ENCODE data around the gene TMED6. TPM values are rescaled to one million over a fixed set of nuclear protein-coding genes. Genes with fewer than 3 reads are reported as not detected.
"Not testable (repeated sequence)": the region's sequence is repeated elsewhere in the genome, so short reads cannot be mapped to it uniquely, and the experiment has no call there.

The TMED6 gene
- total RNA-seq, 1 experiment from 2014 or later, result 0.91 TPM

- no peaks in the 10 kb centered on the region for H3K27me3 ChIP-seq (ENCODE audit: insufficient read depth, low read length)
- no peaks in the 10 kb centered on the region for H3K9me2 ChIP-seq (ENCODE audit: insufficient read depth)
- H3K4me1 ChIP-seq (ENCODE audit: control insufficient read depth in 1 of 2, insufficient read depth in 2 of 2, low read length in 2 of 2), result no peaks in the 10 kb centered on the region
- no peak overlapping the region for H3K27ac ChIP-seq (ENCODE audit: low read depth, low read length)
- no peak overlapping the region for H2AFZ ChIP-seq (ENCODE audit: low read depth, low read length, poor library complexity, severe bottlenecking)
- POLR2A ChIA-PET, result no interaction called here
- RAD21 ChIA-PET (ENCODE audit: low non-redundant PET in 1 of 2, low total read pairs in 2 of 2, uncharacterized antibody in 2 of 2, unreplicated experiment in 2 of 2), result no interaction called here
- intact Hi-C loops (cut with micrococcal nuclease), result no loop called here
- H3K36me3 ChIP-seq (ENCODE audit: control insufficient read depth in 1 of 2, insufficient read depth in 2 of 2, low read length in 2 of 2), result peaks cover 0 to 17% of the 10 kb centered on the region in 2 experiments; a peak in 2 of 4 replicates
- H3K9ac ChIP-seq (ENCODE audit: low read length), result no peak overlapping the region
- H4K20me1 ChIP-seq (ENCODE audit: insufficient read depth), result no peaks in the 10 kb centered on the region
- no peak for ATAC-seq
- no peak for DNase-seq (ENCODE audit: low read depth, low spot score)
- no peaks in the 10 kb centered on the region for H3K9me3 ChIP-seq (ENCODE audit: control insufficient read depth in 1 of 2, insufficient read depth in 1 of 2, low read depth in 1 of 2, low read length in 2 of 2)
- CTCF ChIA-PET, result interaction anchor here (0.8 kb wide), 1 partner anchor 16 kb away, joined by 5 read pairs; no protein-coding TSS in a partner anchor
- H3K4me2 ChIP-seq (ENCODE audit: low read length), result no peak overlapping the region
- H3K4me3 ChIP-seq (replicated peaks in 1 of 2; ENCODE audit: low read depth in 1 of 2, low read length in 2 of 2), result no peak overlapping the region
- BruUV-seq (replicated peaks), result no TSS peak
- no peak for TF ChIP-seq EGR1 (IDR thresholded peaks at IDR 0.05; ENCODE audit: low read depth)
- H3K79me2 ChIP-seq (ENCODE audit: insufficient read depth, low read length), result no peaks in the 10 kb centered on the region
Observed at GRCh38 chr16:69301187-69301586, 50.4 kb downstream of the TMED6 start.

- no peaks in the 10 kb centered on the region for H3K9me2 ChIP-seq (ENCODE audit: insufficient read depth)
- ATAC-seq (no peak), DNase-seq (ENCODE audit: low read depth, low spot score) (no peak)
- no peaks in the 10 kb centered on the region for H4K20me1 ChIP-seq (ENCODE audit: insufficient read depth)
- BruUV-seq (replicated peaks), result no TSS peak
- H3K9ac ChIP-seq (ENCODE audit: low read length), result no peak overlapping the region
- ChIA-PET RAD21 (ENCODE audit: low non-redundant PET in 1 of 2, low total read pairs in 2 of 2, uncharacterized antibody in 2 of 2, unreplicated experiment in 2 of 2) (no interaction called here), POLR2A (no interaction called here), CTCF (no interaction called here)
- no peak overlapping the region for H3K4me2 ChIP-seq (ENCODE audit: low read length)
- intact Hi-C loops (cut with micrococcal nuclease), result no loop called here
- H3K9me3 ChIP-seq (ENCODE audit: control insufficient read depth in 1 of 2, insufficient read depth in 1 of 2, low read depth in 1 of 2, low read length in 2 of 2), result no peaks in the 10 kb centered on the region
- H3K4me3 ChIP-seq (replicated peaks in 1 of 2; ENCODE audit: low read depth in 1 of 2, low read length in 2 of 2), result no peak overlapping the region
- peaks cover 0 to 13% of the 10 kb centered on the region in 2 experiments; a peak in 2 of 4 replicates for H3K36me3 ChIP-seq (ENCODE audit: control insufficient read depth in 1 of 2, insufficient read depth in 2 of 2, low read length in 2 of 2)
- TF ChIP-seq FOSL1 (IDR thresholded peaks at IDR 0.05; ENCODE audit: low read depth), result no peak
- no peak overlapping the region for H2AFZ ChIP-seq (ENCODE audit: low read depth, low read length, poor library complexity, severe bottlenecking)
- H3K27ac ChIP-seq (ENCODE audit: low read depth, low read length), result no peak overlapping the region
- no peaks in the 10 kb centered on the region for H3K27me3 ChIP-seq (ENCODE audit: insufficient read depth, low read length)
- no peaks in the 10 kb centered on the region for H3K4me1 ChIP-seq (ENCODE audit: control insufficient read depth in 1 of 2, insufficient read depth in 2 of 2, low read length in 2 of 2)
- no peaks in the 10 kb centered on the region for H3K79me2 ChIP-seq (ENCODE audit: insufficient read depth, low read length)
Observed at GRCh38 chr16:69298261-69298660, 53.3 kb downstream of the TMED6 start.

- H3K36me3 ChIP-seq (ENCODE audit: control insufficient read depth in 1 of 2, insufficient read depth in 2 of 2, low read length in 2 of 2), result peaks cover 0 to 13% of the 10 kb centered on the region in 2 experiments; a peak in 2 of 4 replicates
- H4K20me1 ChIP-seq (ENCODE audit: insufficient read depth); intact Hi-C loops (cut with micrococcal nuclease); H3K27me3 ChIP-seq (ENCODE audit: insufficient read depth, low read length); H3K9ac ChIP-seq (ENCODE audit: low read length); H3K9me2 ChIP-seq (ENCODE audit: insufficient read depth); DNase-seq (ENCODE audit: low read depth, low spot score); H3K27ac ChIP-seq (ENCODE audit: low read depth, low read length); H3K4me2 ChIP-seq (ENCODE audit: low read length); ATAC-seq; RAD21 ChIA-PET (ENCODE audit: low non-redundant PET in 1 of 2, low total read pairs in 2 of 2, uncharacterized antibody in 2 of 2, unreplicated experiment in 2 of 2); H3K4me3 ChIP-seq (replicated peaks in 1 of 2; ENCODE audit: low read depth in 1 of 2, low read length in 2 of 2); H2AFZ ChIP-seq (ENCODE audit: low read depth, low read length, poor library complexity, severe bottlenecking); H3K9me3 ChIP-seq (ENCODE audit: control insufficient read depth in 1 of 2, insufficient read depth in 1 of 2, low read depth in 1 of 2, low read length in 2 of 2); H3K4me1 ChIP-seq (ENCODE audit: control insufficient read depth in 1 of 2, insufficient read depth in 2 of 2, low read length in 2 of 2); BruUV-seq (replicated peaks); POLR2A ChIA-PET; H3K79me2 ChIP-seq (ENCODE audit: insufficient read depth, low read length): not testable (repeated sequence)
- CTCF ChIA-PET, result interaction anchor here (0.6 kb wide), 1 partner anchor 135 kb away, joined by 3 read pairs; no protein-coding TSS in a partner anchor
Observed at GRCh38 chr16:69296771-69297170, 54.8 kb downstream of the TMED6 start.
